ENCODE data around the gene TNFSF12. TPM values are rescaled to one million over a fixed set of nuclear protein-coding genes. Genes with fewer than 3 reads are reported as not detected.

The TNFSF12 gene
- total RNA-seq, 1 experiment from 2014 or later, result 7.1 TPM

- Mint-ChIP-seq H3K27ac (no peak overlapping the region), H3K4me1 (peaks cover 0 to 5% of the 10 kb centered on the region in 2 experiments; a peak in 2 of 4 replicates), H3K36me3 (ENCODE audit: insufficient read depth in 1 of 3, low read depth in 3 of 3) (no peaks in the 10 kb centered on the region; a peak in 1 of 7 replicates), H3K4me3 (no peak overlapping the region), H3K27me3 (ENCODE audit: low read depth) (peaks cover 18% of the 10 kb centered on the region), H3K9me3 (peaks cover 0 to 6% of the 10 kb centered on the region in 2 experiments; a peak in 4 of 5 replicates)
- Histone ChIP-seq H3K9me3 (ENCODE audit: control insufficient read depth, low read depth, low read length) (no peaks in the 10 kb centered on the region), H3K79me2 (ENCODE audit: insufficient read depth, low read length) (no peaks in the 10 kb centered on the region), H3K4ac (ENCODE audit: low read depth, low read length) (no peak overlapping the region), H4K8ac (replicated peaks; ENCODE audit: insufficient read length, low read depth, low read length) (no peak overlapping the region), H4K91ac (ENCODE audit: insufficient read length, low read depth, low read length) (no peak overlapping the region), H3K27me3 (ENCODE audit: insufficient read depth, low read length) (no peaks in the 10 kb centered on the region), H2BK120ac (ENCODE audit: low read depth, low read length, poor library complexity, severe bottlenecking) (no peak overlapping the region), H2BK15ac (ENCODE audit: low read depth, low read length) (no peak overlapping the region), H3T11ph (ENCODE audit: low read length) (no peak overlapping the region), H3K18ac (ENCODE audit: insufficient read length, low read depth, low read length) (no peak overlapping the region), H3K79me1 (ENCODE audit: insufficient read depth, low read depth, low read length, poor library complexity, severe bottlenecking) (no peaks in the 10 kb centered on the region), H4K5ac (ENCODE audit: insufficient read length, low read depth, low read length) (no peak overlapping the region), H4K20me1 (ENCODE audit: control insufficient read depth, insufficient read depth, insufficient read length) (no peaks in the 10 kb centered on the region), H3K56ac (ENCODE audit: insufficient read length, low read depth, low read length) (no peak overlapping the region), H2BK5ac (ENCODE audit: insufficient read length, low read length) (no peak overlapping the region), H3K23me2 (ENCODE audit: insufficient read length, low read depth, low read length, poor library complexity, severe bottlenecking) (no peaks in the 10 kb centered on the region), H2BK12ac (ENCODE audit: insufficient read length, low read depth, low read length) (no peak overlapping the region), H3K9ac (ENCODE audit: extremely low read depth, insufficient read length, low read length) (no peak overlapping the region), H3K4me1 (ENCODE audit: insufficient read depth, low read length) (no peaks in the 10 kb centered on the region), H3K14ac (ENCODE audit: insufficient read depth, low read length) (no peak overlapping the region), H3K27ac (ENCODE audit: insufficient read length, low read depth, low read length) (no peak overlapping the region), H2BK20ac (ENCODE audit: low read depth, low read length, poor library complexity, severe bottlenecking) (no peak overlapping the region), H2AK5ac (ENCODE audit: insufficient read length, low read length) (no peak overlapping the region), H3K23ac (ENCODE audit: insufficient read length, low read depth, low read length) (no peak overlapping the region), H3K4me2 (ENCODE audit: insufficient read depth, insufficient read length, low read length) (no peak overlapping the region), H2AFZ (ENCODE audit: low read length) (no peak overlapping the region)
- no CpG with 5 or more reads among the region's 3 CpGs for WGBS (ENCODE audit: extremely low coverage, insufficient read length, low lambda C conversion rate)
- no peak for DNase-seq
- no peak for TF ChIP-seq CTCF (conservative IDR thresholded peaks at IDR 0.05)
Observed at GRCh38 chr17:7538050-7538449, 10.8 kb upstream of the TNFSF12 start.

Measured in H9 (cell line).